ENCODE measurements around the gene SIGLEC12. TPM values are rescaled to one million over a fixed set of nuclear protein-coding genes. Genes with fewer than 3 reads are reported as not detected.

The SIGLEC12 gene
- 3.7 TPM for total RNA-seq
- long read RNA-seq, partial matches to known transcripts = 0 of 6 reads
- long read RNA-seq, other reads (novel, unspliced or antisense) = 2 of 6 reads

GRCh38 chr19:51501594-51502263 is at the start of gene SIGLEC12:
Gene SIGLEC12, minus strand, starts transcription at chr19:51501800. Its CDS starts 67 bp downstream, at chr19:51501733.
- intact Hi-C loops (cut with DNase I) = no loop called here
- Histone ChIP-seq H3K27ac (no peak within 1 kb of the TSS), H3K36me3 (no peaks in the 10 kb centered on the region), H3K9me3 (peaks cover 3% of the 10 kb centered on the region), H3K4me3 (no peak within 1 kb of the TSS), H3K4me1 (no peaks in the 10 kb centered on the region), H3K27me3 (no peaks in the 10 kb centered on the region)
- ATAC-seq (peak; percentile 78), DNase-seq (no peak)
- TF ChIP-seq, protein P1, sequence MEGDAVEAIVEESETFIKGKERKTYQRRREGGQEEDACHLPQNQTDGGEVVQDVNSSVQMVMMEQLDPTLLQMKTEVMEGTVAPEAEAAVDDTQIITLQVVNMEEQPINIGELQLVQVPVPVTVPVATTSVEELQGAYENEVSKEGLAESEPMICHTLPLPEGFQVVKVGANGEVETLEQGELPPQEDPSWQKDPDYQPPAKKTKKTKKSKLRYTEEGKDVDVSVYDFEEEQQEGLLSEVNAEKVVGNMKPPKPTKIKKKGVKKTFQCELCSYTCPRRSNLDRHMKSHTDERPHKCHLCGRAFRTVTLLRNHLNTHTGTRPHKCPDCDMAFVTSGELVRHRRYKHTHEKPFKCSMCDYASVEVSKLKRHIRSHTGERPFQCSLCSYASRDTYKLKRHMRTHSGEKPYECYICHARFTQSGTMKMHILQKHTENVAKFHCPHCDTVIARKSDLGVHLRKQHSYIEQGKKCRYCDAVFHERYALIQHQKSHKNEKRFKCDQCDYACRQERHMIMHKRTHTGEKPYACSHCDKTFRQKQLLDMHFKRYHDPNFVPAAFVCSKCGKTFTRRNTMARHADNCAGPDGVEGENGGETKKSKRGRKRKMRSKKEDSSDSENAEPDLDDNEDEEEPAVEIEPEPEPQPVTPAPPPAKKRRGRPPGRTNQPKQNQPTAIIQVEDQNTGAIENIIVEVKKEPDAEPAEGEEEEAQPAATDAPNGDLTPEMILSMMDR (IDR thresholded peaks at IDR 0.05) = no peak

DNA sequence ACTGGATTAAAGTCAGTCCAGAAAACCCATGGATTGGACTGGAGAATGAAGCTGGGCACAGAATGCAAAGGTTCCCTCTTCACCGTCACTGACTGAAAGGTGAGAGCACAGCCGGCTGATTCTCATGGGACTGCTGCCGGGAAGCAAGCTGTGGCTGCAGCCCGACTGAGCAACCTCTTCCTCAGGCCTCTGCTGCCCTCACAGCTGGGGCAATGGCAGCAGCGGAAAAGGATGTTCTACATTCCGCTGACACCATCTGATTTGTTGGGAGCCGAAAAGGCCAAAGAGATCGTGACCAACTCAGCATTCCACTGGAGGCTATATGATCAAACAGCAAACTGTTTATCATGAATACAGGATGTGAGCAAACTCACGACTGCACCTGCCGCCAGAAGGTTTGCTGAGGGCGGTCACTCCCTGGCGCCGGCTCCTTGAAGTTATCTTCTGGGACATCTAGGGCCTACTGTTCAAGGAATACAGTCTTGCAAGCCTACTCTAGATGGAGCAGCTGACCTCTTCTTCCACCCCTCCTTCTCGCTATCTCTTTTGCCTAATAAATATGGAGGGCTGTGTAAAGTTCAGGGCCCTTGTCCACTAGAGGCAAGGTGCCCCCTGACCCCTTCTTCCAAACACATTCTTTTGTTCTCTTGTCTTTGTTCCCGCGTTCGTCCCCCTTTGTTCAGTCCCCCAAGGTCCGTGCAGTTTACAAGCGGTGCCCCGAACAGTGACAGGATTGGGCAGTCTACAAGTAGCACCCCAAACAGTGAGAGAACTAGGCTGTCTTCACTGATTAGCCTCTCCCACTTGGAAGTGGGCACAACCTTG is 49.5 kb upstream of the SIGLEC12 start:
- H3K36me3 ChIP-seq = no peaks in the 10 kb centered on the region
- TF ChIP-seq, protein P1 (IDR thresholded peaks at IDR 0.05) = no peak
- no peak for DNase-seq
- no peak overlapping the region for H3K27ac ChIP-seq
- no peak for ATAC-seq
- H3K4me3 ChIP-seq = no peak overlapping the region
- H3K4me1 ChIP-seq = no peaks in the 10 kb centered on the region
- H3K27me3 ChIP-seq = peaks cover 12% of the 10 kb centered on the region
- intact Hi-C loops (cut with DNase I) = no loop called here
- H3K9me3 ChIP-seq = no peaks in the 10 kb centered on the region

GRCh38 chr19:51549533-51550324 is 48.1 kb upstream of the SIGLEC12 start:
- Histone ChIP-seq H3K9me3 (no peaks in the 10 kb centered on the region), H3K36me3 (no peaks in the 10 kb centered on the region), H3K4me3 (no peak overlapping the region), H3K4me1 (no peaks in the 10 kb centered on the region), H3K27ac (no peak overlapping the region), H3K27me3 (peaks cover 16% of the 10 kb centered on the region)
- intact Hi-C loops (cut with DNase I) = no loop called here
- no peak for DNase-seq
- TF ChIP-seq, protein P1 (IDR thresholded peaks at IDR 0.05) = no peak
- ATAC-seq = no peak

DNA sequence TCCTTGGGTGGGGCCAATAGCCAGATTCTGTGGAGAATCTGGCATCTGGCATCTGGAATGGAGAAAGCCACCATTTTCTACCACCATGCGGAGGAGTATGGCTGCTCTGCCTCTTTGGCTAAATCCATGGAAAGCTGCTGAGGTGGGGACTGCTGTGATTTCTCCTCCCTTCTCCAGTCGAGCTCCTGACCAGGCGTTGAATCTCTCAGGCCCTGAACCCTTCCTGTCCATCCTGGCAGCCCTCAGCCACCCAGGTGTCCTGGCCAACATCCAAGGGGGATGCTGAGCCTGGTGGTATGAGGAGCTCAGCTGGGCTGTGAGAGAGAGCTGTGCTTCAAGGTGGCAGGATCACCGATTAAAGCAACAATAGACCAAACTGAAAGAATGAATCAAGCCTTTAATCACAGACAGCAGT is 47.3 kb upstream of the SIGLEC12 start:
- Histone ChIP-seq H3K27ac (no peak overlapping the region), H3K9me3 (no peaks in the 10 kb centered on the region), H3K27me3 (peaks cover 23% of the 10 kb centered on the region), H3K4me3 (no peak overlapping the region), H3K36me3 (no peaks in the 10 kb centered on the region), H3K4me1 (no peaks in the 10 kb centered on the region)
- intact Hi-C loops (cut with DNase I) = no loop called here
- TF ChIP-seq, protein P1 (IDR thresholded peaks at IDR 0.05) = no peak
- DNase-seq = no peak
- no peak for ATAC-seq

DNA sequence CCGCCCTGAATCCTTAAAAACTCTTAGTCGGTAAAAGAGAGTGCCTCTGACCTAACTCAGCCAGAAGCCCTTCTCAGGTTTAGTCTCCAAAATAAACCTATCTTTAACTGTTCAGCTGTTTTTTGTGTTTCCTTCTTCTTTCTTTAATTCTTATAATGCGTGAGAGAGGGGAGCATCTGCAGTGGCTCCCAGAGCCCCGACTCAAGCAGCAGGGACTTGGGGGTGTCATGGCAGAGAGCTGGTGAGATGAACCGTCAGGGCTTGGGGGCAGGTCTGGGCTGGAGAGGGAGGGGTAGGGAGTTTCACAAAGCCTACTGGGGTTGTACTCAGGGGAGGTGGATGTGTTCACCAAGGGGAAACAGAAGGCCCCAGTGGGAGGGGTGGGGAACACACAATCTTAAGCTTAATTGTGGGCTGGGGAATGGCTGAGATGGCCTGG is 46.6 kb upstream of the SIGLEC12 start:
- no peak for DNase-seq
- no peaks in the 10 kb centered on the region for H3K4me1 ChIP-seq
- no peaks in the 10 kb centered on the region for H3K9me3 ChIP-seq
- H3K4me3 ChIP-seq = no peak overlapping the region
- TF ChIP-seq, protein P1 (IDR thresholded peaks at IDR 0.05) = no peak
- intact Hi-C loops (cut with DNase I) = no loop called here
- no peak overlapping the region for H3K27ac ChIP-seq
- ATAC-seq = no peak
- H3K27me3 ChIP-seq = peaks cover 25% of the 10 kb centered on the region
- no peaks in the 10 kb centered on the region for H3K36me3 ChIP-seq
